ENCODE data around the gene PPP1R1B. TPM values are rescaled to one million over a fixed set of nuclear protein-coding genes. Genes with fewer than 3 reads are reported as not detected.

Gene PPP1R1B
- total RNA-seq, 1 experiment from 2014 or later = not detected

GRCh38 chr17:39639566-39640458 is 13.1 kb downstream of the PPP1R1B start:
- H2AFZ ChIP-seq = no peak overlapping the region
- no peaks in the 10 kb centered on the region for H3K36me3 ChIP-seq (ENCODE audit: low read depth)
- peaks cover 18% of the 10 kb centered on the region for H3K4me1 ChIP-seq (replicated peaks; ENCODE audit: insufficient read depth)
- H3F3A ChIP-seq (ENCODE audit: insufficient read depth, low read depth) = no peaks in the 10 kb centered on the region; the same call in 1 of the 2 replicates
- no peak overlapping the region for H3K4me2 ChIP-seq
- no peaks in the 10 kb centered on the region for H3K9me3 ChIP-seq (ENCODE audit: insufficient read depth, low read depth)
- intact Hi-C loops (cut with micrococcal nuclease; ENCODE audit: unreplicated experiment) = no loop called here
- ChIA-PET POLR2A (ENCODE audit: unreplicated experiment) (no interaction called here), CTCF (interaction anchor here (0.5 kb wide), 1 partner anchor 90 kb away, joined by 8 read pairs; no protein-coding TSS in a partner anchor)
- H3K79me2 ChIP-seq (ENCODE audit: low read depth) = peaks cover 61% of the 10 kb centered on the region
- peaks cover 10% of the 10 kb centered on the region for H4K20me1 ChIP-seq (ENCODE audit: insufficient read depth)
- no peaks in the 10 kb centered on the region for H3K9me2 ChIP-seq (ENCODE audit: insufficient read depth)
- TF ChIP-seq EZH2 (IDR thresholded peaks at IDR 0.05; ENCODE audit: low read depth) = no peak
- TF ChIP-seq CTCF (conservative IDR thresholded peaks at IDR 0.05) = no peak
- H3K27ac ChIP-seq = no peak overlapping the region
- no peaks in the 10 kb centered on the region for H3K27me3 ChIP-seq (ENCODE audit: insufficient read depth, low read depth)
- BruUV-seq (replicated peaks) = no TSS peak
- DNase-seq = no peak
- no peak overlapping the region for H3K4me3 ChIP-seq

- Histone ChIP-seq H3F3A (ENCODE audit: insufficient read depth, low read depth) (no peaks in the 10 kb centered on the region; the same call in 1 of the 2 replicates), H3K4me2 (no peak overlapping the region), H3K79me2 (ENCODE audit: low read depth) (peaks cover 62% of the 10 kb centered on the region), H4K20me1 (ENCODE audit: insufficient read depth) (peaks cover 12% of the 10 kb centered on the region), H3K36me3 (ENCODE audit: low read depth) (no peaks in the 10 kb centered on the region), H3K27ac (no peak overlapping the region), H3K4me1 (replicated peaks; ENCODE audit: insufficient read depth) (peaks cover 18% of the 10 kb centered on the region), H3K9me3 (ENCODE audit: insufficient read depth, low read depth) (no peaks in the 10 kb centered on the region), H3K27me3 (ENCODE audit: insufficient read depth, low read depth) (no peaks in the 10 kb centered on the region), H3K9me2 (ENCODE audit: insufficient read depth) (no peaks in the 10 kb centered on the region), H3K4me3 (no peak overlapping the region), H2AFZ (no peak overlapping the region)
- CTCF ChIA-PET = no interaction called here
- POLR2A ChIA-PET (ENCODE audit: unreplicated experiment) = no interaction called here
- TF ChIP-seq EZH2 (IDR thresholded peaks at IDR 0.05; ENCODE audit: low read depth) (no peak), CTCF (conservative IDR thresholded peaks at IDR 0.05) (no peak)
- DNase-seq = no peak
- intact Hi-C loops (cut with micrococcal nuclease; ENCODE audit: unreplicated experiment) = no loop called here
- BruUV-seq (replicated peaks) = no TSS peak
These were observed 13.9 kb downstream of the PPP1R1B start for GRCh38 chr17:39640591-39641031.

GRCh38 chr17:39641097-39641496 is 14.3 kb downstream of the PPP1R1B start:
- Histone ChIP-seq H3K9me2 (ENCODE audit: insufficient read depth) (no peaks in the 10 kb centered on the region), H3K79me2 (ENCODE audit: low read depth) (peaks cover 62% of the 10 kb centered on the region), H3F3A (ENCODE audit: insufficient read depth, low read depth) (no peaks in the 10 kb centered on the region; the same call in 1 of the 2 replicates), H4K20me1 (ENCODE audit: insufficient read depth) (peaks cover 12% of the 10 kb centered on the region), H2AFZ (no peak overlapping the region), H3K27me3 (ENCODE audit: insufficient read depth, low read depth) (no peaks in the 10 kb centered on the region), H3K4me3 (no peak overlapping the region), H3K4me2 (no peak overlapping the region), H3K4me1 (replicated peaks; ENCODE audit: insufficient read depth) (peaks cover 18% of the 10 kb centered on the region), H3K27ac (no peak overlapping the region), H3K9me3 (ENCODE audit: insufficient read depth, low read depth) (no peaks in the 10 kb centered on the region), H3K36me3 (ENCODE audit: low read depth) (no peaks in the 10 kb centered on the region)
- BruUV-seq (replicated peaks) = no TSS peak
- TF ChIP-seq CTCF (conservative IDR thresholded peaks at IDR 0.05) (no peak), EZH2 (IDR thresholded peaks at IDR 0.05; ENCODE audit: low read depth) (no peak)
- POLR2A ChIA-PET (ENCODE audit: unreplicated experiment) = no interaction called here
- intact Hi-C loops (cut with micrococcal nuclease; ENCODE audit: unreplicated experiment) = no loop called here
- no peak for DNase-seq
- CTCF ChIA-PET = no interaction called here

All from PC-9 (cell line).